ENCODE measurements around the gene NHERF1. TPM values are rescaled to one million over a fixed set of nuclear protein-coding genes. Genes with fewer than 3 reads are reported as not detected.

Gene NHERF1
- total RNA-seq, 1 donor from 2014 or later, result 86.9 TPM

DNA sequence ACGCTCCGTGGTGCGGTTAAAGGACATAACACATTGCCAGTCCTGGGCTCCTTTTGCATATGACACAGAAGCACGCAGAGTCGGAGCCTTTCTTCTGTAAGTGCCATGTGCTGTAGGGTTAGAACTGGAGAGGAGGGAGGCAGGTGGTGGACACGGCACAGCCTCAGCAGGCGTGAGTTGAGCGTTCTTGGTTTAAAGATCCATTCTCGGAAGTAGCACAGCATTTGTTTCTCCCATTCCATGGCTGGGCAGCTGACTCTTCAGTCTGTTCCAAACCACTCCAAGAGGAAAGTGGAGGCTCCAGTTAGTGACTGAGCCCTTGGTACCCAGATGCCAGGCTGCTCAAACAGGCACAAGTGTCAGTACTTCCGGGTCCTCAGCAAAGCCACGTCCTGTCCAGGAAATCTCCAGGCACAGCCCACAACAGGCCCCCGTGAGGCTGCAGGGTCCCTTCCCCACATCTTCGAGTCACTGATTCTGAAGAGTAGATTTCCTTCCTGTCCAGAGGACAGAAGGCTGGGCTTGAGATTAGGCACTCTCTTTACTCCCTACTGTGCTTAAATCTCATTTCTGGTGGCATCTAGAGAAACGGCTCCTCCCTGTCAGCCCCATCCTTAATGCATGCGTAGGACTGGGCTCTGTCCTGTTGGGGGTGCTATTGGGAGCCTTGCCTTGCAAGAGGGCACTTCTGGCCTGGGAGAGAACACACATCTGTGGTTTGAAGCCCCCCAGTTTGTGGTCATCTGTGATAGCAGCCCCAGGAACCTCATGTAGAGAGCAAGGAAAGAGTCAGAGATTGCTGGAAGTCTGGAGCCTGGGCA, 67.3 kb downstream of the NHERF1 start:
- H3K4me1 Mint-ChIP-seq (ENCODE audit: unreplicated experiment), result peaks cover 19% of the 10 kb centered on the region
- TF ChIP-seq, protein P1, sequence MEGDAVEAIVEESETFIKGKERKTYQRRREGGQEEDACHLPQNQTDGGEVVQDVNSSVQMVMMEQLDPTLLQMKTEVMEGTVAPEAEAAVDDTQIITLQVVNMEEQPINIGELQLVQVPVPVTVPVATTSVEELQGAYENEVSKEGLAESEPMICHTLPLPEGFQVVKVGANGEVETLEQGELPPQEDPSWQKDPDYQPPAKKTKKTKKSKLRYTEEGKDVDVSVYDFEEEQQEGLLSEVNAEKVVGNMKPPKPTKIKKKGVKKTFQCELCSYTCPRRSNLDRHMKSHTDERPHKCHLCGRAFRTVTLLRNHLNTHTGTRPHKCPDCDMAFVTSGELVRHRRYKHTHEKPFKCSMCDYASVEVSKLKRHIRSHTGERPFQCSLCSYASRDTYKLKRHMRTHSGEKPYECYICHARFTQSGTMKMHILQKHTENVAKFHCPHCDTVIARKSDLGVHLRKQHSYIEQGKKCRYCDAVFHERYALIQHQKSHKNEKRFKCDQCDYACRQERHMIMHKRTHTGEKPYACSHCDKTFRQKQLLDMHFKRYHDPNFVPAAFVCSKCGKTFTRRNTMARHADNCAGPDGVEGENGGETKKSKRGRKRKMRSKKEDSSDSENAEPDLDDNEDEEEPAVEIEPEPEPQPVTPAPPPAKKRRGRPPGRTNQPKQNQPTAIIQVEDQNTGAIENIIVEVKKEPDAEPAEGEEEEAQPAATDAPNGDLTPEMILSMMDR (conservative IDR thresholded peaks at IDR 0.05), result no peak
- no peak overlapping the region for H3K27ac Mint-ChIP-seq
- no peaks in the 10 kb centered on the region for H3K9me3 Mint-ChIP-seq
- H3K36me3 Mint-ChIP-seq, result no peaks in the 10 kb centered on the region
- no peak overlapping the region for H3K4me3 Mint-ChIP-seq
- DNase-seq (ENCODE audit: extremely low spot score, unreplicated experiment), result no peak
- no peaks in the 10 kb centered on the region for H3K27me3 Mint-ChIP-seq

DNA sequence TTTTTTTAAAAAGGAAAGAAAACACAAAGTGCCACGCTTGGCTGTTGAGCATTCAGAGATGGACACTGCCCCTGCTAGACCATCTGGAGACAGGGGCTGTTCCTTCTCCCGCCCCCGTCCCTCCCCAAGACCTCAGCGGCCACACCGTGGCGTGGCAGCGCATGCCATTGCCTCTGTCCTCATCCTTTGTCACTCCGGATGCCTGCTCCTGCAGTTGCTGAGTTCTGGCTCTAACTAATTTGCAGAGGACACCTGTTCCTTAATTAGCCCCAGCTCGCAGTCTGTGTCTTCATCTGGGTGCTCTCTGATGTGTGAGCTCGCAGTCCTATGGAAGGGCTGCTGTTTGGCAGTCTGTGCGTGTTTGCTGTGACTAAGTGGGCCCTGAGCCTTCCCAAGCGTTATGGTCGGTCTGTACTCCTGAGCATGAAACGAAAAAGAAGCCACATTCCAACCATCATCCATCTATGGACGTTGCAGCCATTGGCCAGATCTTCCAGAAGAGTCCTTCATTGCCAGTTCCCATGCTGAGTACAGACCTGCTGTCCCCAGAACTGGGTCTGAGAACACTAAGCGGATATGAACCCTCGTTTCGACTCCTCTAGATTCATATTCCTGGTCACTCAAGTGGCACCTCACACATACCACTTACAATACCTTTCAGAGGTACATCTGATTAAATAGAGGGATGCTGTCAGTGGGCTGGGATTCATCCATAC, 68.6 kb downstream of the NHERF1 start:
- DNase-seq (ENCODE audit: extremely low spot score, unreplicated experiment), result no peak
- Mint-ChIP-seq H3K27ac (no peak overlapping the region), H3K27me3 (no peaks in the 10 kb centered on the region), H3K9me3 (no peaks in the 10 kb centered on the region), H3K4me1 (ENCODE audit: unreplicated experiment) (peaks cover 17% of the 10 kb centered on the region), H3K4me3 (no peak overlapping the region), H3K36me3 (no peaks in the 10 kb centered on the region)
- TF ChIP-seq, protein P1 (conservative IDR thresholded peaks at IDR 0.05), result no peak

DNA sequence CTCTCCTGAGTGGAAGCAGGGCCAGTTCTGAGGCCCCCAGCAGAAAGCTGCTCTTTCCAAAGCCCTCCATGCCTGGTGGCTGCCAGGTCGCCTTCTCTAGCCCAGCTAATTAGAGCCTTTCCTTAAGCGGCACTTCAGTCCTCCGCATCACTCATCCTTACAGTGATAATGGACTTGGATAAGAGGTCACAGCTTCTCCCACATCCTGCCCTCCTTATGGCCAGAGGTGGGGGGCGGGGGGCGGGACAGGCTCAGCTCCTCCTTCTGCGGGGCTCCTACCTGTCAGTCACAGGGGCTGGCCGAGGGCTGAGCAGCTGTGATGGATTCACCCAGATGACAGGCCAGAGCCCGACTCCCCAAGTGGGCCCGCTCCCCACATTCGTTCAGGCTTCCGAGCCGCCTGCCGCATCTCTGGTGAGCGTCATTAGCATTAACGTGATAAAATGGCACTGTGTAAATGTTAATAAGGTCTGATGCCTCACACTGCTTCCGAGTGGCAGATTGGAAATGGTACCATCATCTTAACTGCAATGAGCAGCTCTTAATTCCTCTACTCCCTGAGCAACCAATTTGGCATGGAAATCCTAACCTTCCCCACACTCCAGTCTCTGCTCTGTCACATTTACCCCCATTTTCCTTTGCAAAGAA, 70.0 kb downstream of the NHERF1 start:
- TF ChIP-seq, protein P1 (conservative IDR thresholded peaks at IDR 0.05), result no peak
- Mint-ChIP-seq H3K4me3 (no peak overlapping the region), H3K27ac (no peak overlapping the region), H3K9me3 (no peaks in the 10 kb centered on the region), H3K4me1 (ENCODE audit: unreplicated experiment) (peaks cover 12% of the 10 kb centered on the region), H3K27me3 (no peaks in the 10 kb centered on the region), H3K36me3 (no peaks in the 10 kb centered on the region)
- no peak for DNase-seq (ENCODE audit: extremely low spot score, unreplicated experiment)

Small RNAs within 50 kb of the gene (microRNA-seq; reads per million reads assigned to microRNA genes)
- gene MIR3615, result 59.2 reads per million, percentile 56 among the genes with 10 or more reads in this experiment

Other genes starting within 250 kb of the NHERF1 start
- gene CD300LB, start 217.2 kb upstream of the NHERF1 start, total RNA-seq (ENCODE audit: low replicate concordance), result not detected in 2 replicates
- gene CD300C, start 202.5 kb upstream of the NHERF1 start, total RNA-seq (ENCODE audit: low replicate concordance), result not detected in 2 replicates
- not detected in 2 replicates for gene CD300H, start 181.1 kb upstream of the NHERF1 start, total RNA-seq (ENCODE audit: low replicate concordance)
- gene CD300LD, start 156.3 kb upstream of the NHERF1 start, total RNA-seq (ENCODE audit: low replicate concordance), result not detected in 2 replicates
- not detected in 2 replicates for gene CD300E, start 124.9 kb upstream of the NHERF1 start, total RNA-seq (ENCODE audit: low replicate concordance)
- 0.19 TPM in 1 of 2 replicates, not detected in the other for gene CD300LF, start 35.7 kb upstream of the NHERF1 start, total RNA-seq (ENCODE audit: low replicate concordance)
- gene RAB37, start 11.4 kb upstream of the NHERF1 start, total RNA-seq (ENCODE audit: low replicate concordance), result 3.4 and 4.2 TPM in 2 replicates
- 54.7 and 67.2 TPM in 2 replicates for gene NAT9, start 27.7 kb downstream of the NHERF1 start, total RNA-seq (ENCODE audit: low replicate concordance)
- 0.36 and 0.72 TPM in 2 replicates for gene GRIN2C, start 111.3 kb downstream of the NHERF1 start, total RNA-seq (ENCODE audit: low replicate concordance)
- 28.1 and 44.4 TPM in 2 replicates for gene FDXR, start 124.4 kb downstream of the NHERF1 start, total RNA-seq (ENCODE audit: low replicate concordance)
- gene FADS6, start 145.0 kb downstream of the NHERF1 start, total RNA-seq (ENCODE audit: low replicate concordance), result 0.82 and 2.7 TPM in 2 replicates
- gene USH1G, start 174.6 kb downstream of the NHERF1 start, total RNA-seq (ENCODE audit: low replicate concordance), result 0.56 and 1.4 TPM in 2 replicates
- 0.12 TPM in 1 of 2 replicates, not detected in the other for gene OTOP2, start 175.6 kb downstream of the NHERF1 start, total RNA-seq (ENCODE audit: low replicate concordance)
- gene OTOP3, start 187.3 kb downstream of the NHERF1 start, total RNA-seq (ENCODE audit: low replicate concordance), result 0.80 and 1.3 TPM in 2 replicates
- gene HID1, start 224.1 kb downstream of the NHERF1 start, total RNA-seq (ENCODE audit: low replicate concordance), result 36.6 and 106 TPM in 2 replicates
- gene CDR2L, start 239.0 kb downstream of the NHERF1 start, total RNA-seq (ENCODE audit: low replicate concordance), result 34.9 and 96.2 TPM in 2 replicates

Measured in type B pancreatic cell (in vitro differentiated cells).